ENCODE measurements around the gene WDR5.

The WDR5 gene

DNA sequence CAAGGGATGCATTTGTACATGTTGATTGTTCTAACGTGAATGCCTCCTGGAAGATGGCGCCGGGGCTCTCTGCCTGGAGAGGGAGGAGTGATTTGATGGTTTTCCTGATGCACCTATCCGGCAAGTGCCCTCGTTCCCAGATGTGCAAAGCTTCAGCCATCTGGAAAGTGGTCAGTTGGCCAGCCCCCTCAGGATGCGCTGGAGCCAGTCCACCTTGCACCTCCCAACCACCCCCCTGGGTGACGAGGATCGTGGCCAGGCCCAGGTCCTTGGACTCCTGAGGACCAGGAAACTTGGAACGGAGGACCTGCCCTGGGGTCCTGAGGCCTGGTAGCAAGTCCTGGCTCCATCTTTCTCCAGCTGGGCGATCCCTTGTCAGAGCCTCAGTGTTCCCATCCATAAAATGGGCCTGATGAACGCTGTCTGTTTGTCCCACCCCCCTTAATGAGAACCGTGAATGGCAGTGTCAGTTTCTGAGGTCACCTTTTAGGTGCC, 52.1 kb downstream of the WDR5 start:
- H3K27ac ChIP-seq = no peak overlapping the region
- no peak overlapping the region for H3K4me3 ChIP-seq (IDR thresholded peaks at IDR 0.05; ENCODE audit: insufficient read depth, low read depth, low read length)
- no peaks in the 10 kb centered on the region for H3K36me3 ChIP-seq (ENCODE audit: insufficient read depth)
- H4K20me1 ChIP-seq (ENCODE audit: insufficient read depth) = no peaks in the 10 kb centered on the region
- no peak overlapping the region for H3K4me2 ChIP-seq
- H3K9ac ChIP-seq = no peak overlapping the region
- peaks cover 15% of the 10 kb centered on the region for H3K4me1 ChIP-seq (ENCODE audit: low read depth, poor library complexity, severe bottlenecking)
- H2AFZ ChIP-seq (ENCODE audit: low read depth) = no peak overlapping the region
- peaks cover 9% of the 10 kb centered on the region; the same call in 1 of the 2 replicates for H3K27me3 ChIP-seq (ENCODE audit: insufficient read depth, low read depth)
- no peak for TF ChIP-seq CTCF (conservative IDR thresholded peaks at IDR 0.05; ENCODE audit: low read depth, low read length)
- no peaks in the 10 kb centered on the region for H3K79me2 ChIP-seq (ENCODE audit: insufficient read depth, low read depth)

- Histone ChIP-seq H4K20me1 (ENCODE audit: insufficient read depth) (no peaks in the 10 kb centered on the region), H3K36me3 (ENCODE audit: insufficient read depth) (no peaks in the 10 kb centered on the region), H3K4me3 (IDR thresholded peaks at IDR 0.05; ENCODE audit: insufficient read depth, low read depth, low read length) (no peak overlapping the region), H3K4me2 (no peak overlapping the region), H3K27ac (no peak overlapping the region), H3K79me2 (ENCODE audit: insufficient read depth, low read depth) (no peaks in the 10 kb centered on the region), H2AFZ (ENCODE audit: low read depth) (no peak overlapping the region), H3K9ac (no peak overlapping the region), H3K4me1 (ENCODE audit: low read depth, poor library complexity, severe bottlenecking) (peaks cover 15% of the 10 kb centered on the region), H3K27me3 (ENCODE audit: insufficient read depth, low read depth) (peaks cover 9% of the 10 kb centered on the region; the same call in 1 of the 2 replicates)
- TF ChIP-seq CTCF (conservative IDR thresholded peaks at IDR 0.05; ENCODE audit: low read depth, low read length) = no peak
Measured at GRCh38 chr9:134188386-134189144, 52.7 kb downstream of the WDR5 start.

DNA sequence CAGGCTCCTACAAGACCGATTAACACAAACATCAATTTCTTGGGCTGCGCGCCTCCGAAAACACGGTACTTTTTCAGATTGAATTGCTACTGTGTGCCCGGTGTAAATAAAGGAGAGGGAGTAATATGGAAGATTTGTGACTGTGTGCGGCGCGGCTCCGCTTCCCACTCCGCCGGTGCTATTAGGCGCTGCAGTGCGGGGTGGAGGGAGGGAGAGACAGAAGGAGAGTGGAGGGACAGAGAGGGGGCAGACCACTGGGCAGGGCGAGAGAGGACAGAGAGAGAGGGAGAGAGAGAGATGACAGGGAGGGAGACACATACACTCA, 53.2 kb downstream of the WDR5 start:
- Histone ChIP-seq H3K27ac (no peak overlapping the region), H3K36me3 (ENCODE audit: insufficient read depth) (no peaks in the 10 kb centered on the region), H3K4me2 (no peak overlapping the region), H3K9ac (no peak overlapping the region), H4K20me1 (ENCODE audit: insufficient read depth) (no peaks in the 10 kb centered on the region), H2AFZ (ENCODE audit: low read depth) (no peak overlapping the region), H3K79me2 (ENCODE audit: insufficient read depth, low read depth) (no peaks in the 10 kb centered on the region), H3K27me3 (ENCODE audit: insufficient read depth, low read depth) (peaks cover 9% of the 10 kb centered on the region; the same call in 1 of the 2 replicates), H3K4me1 (ENCODE audit: low read depth, poor library complexity, severe bottlenecking) (peaks cover 15% of the 10 kb centered on the region), H3K4me3 (IDR thresholded peaks at IDR 0.05; ENCODE audit: insufficient read depth, low read depth, low read length) (no peak overlapping the region)
- no peak for TF ChIP-seq CTCF (conservative IDR thresholded peaks at IDR 0.05; ENCODE audit: low read depth, low read length)

DNA sequence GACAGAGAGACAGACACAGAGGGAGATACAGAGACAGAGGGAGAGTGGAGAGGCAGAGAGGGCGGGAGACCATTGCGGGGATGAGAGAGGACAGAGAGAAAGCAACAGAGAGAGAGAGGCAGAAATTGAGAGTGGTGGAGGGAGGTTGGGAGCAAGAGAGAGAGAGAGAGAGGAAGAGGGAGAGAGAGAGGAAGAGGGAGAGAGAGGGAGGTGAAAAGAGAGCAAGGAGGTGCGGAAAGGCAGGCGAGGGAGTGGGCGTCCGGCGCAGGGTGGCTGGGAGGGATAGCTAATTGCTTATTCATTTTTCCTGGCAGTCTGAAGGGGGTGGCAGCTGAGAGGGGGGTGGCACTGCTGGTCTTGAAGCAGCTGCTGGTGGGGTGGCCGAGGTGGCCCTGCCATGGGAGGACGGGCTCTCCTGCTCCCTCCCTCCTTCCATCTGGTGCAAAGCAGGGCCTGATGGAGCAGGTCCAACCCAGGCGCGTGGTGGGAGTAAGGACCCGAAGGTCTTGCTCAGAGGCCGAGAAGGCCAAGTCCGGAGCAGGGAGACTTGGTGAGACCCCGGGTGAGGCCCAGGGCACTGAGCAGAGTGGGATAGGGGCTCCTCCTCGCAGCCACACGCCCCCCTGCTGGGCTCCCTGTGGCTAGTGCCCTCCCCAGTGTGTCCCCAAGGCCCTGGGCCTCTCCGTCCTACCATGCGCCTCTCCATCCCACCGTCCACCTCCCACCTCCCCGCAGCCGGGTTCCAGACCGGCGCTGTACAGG, 53.8 kb downstream of the WDR5 start:
- no peak for TF ChIP-seq CTCF (conservative IDR thresholded peaks at IDR 0.05; ENCODE audit: low read depth, low read length)
- H3K27me3 ChIP-seq (ENCODE audit: insufficient read depth, low read depth) = peaks cover 9% of the 10 kb centered on the region; the same call in 1 of the 2 replicates
- H2AFZ ChIP-seq (ENCODE audit: low read depth) = no peak overlapping the region
- H3K4me3 ChIP-seq (IDR thresholded peaks at IDR 0.05; ENCODE audit: insufficient read depth, low read depth, low read length) = no peak overlapping the region
- H3K27ac ChIP-seq = no peak overlapping the region
- H3K9ac ChIP-seq = no peak overlapping the region
- no peak overlapping the region; the same call in 1 of the 2 replicates for H3K4me2 ChIP-seq
- no peaks in the 10 kb centered on the region for H3K79me2 ChIP-seq (ENCODE audit: insufficient read depth, low read depth)
- peaks cover 19% of the 10 kb centered on the region for H3K4me1 ChIP-seq (ENCODE audit: low read depth, poor library complexity, severe bottlenecking)
- no peaks in the 10 kb centered on the region for H4K20me1 ChIP-seq (ENCODE audit: insufficient read depth)
- no peaks in the 10 kb centered on the region for H3K36me3 ChIP-seq (ENCODE audit: insufficient read depth)

Measured in KMS-11 (cell line).